Panc1 (cell line): Measurements from ENCODE around the gene SPOCK1. TPM values are rescaled to one million over a fixed set of nuclear protein-coding genes. Genes with fewer than 3 reads are reported as not detected.

ENCODE experiments used
- ATAC-seq: fragments of 200-7000 bp; cut with Tn5 transposase; 2 replicates; pipeline ENCODE4 v1.9.1; 2020; ENCODE audit warnings: mild to moderate bottlenecking, moderate library complexity
- BruUV-seq: library from RNA; stranded (reverse); fragments of 400-500 nt; replicated peaks from 2 replicates; lab custom pipeline; 2021; lab: Mats Ljungman, UMichigan
- CTCF ChIA-PET: fragments of 300-600 bp; sonication (Branson Sonifier 250); formaldehyde crosslinking; loops from one replicate; lab custom pipeline; 2022; ENCODE audit warnings: antibody characterized with exemption; lab: Charles Lee
- POLR2A ChIA-PET: fragments of 300-600 bp; sonication (Branson Sonifier 250); formaldehyde crosslinking; loops from one replicate; lab custom pipeline; 2022; ENCODE audit warnings: antibody characterized with exemption; lab: Charles Lee
- DNase-seq: peaks from one replicate; pipeline ENCODE4 v3.0.0-alpha.2; 2010; ENCODE audit warnings: low read depth, low spot score
- H3K27ac ChIP-seq: 2 replicates; pipeline ENCODE4 v1.5.1; 2011; ENCODE audit warnings: mild to moderate bottlenecking, low read length, inconsistent platforms
- H3K27me3 ChIP-seq: fragments of 200-500 bp; sonication (Bioruptor generic); 2 replicates; pipeline ENCODE4 v1.6.0; 2014; ENCODE audit warnings: low read length, inconsistent platforms; ENCODE audit not compliant: control insufficient read depth, insufficient read depth
- H3K36me3 ChIP-seq: fragments of 200-500 bp; sonication (Bioruptor generic); 2 replicates; pipeline ENCODE4 v1.5.1; 2014; ENCODE audit warnings: inconsistent platforms, mild to moderate bottlenecking, low read length, moderate library complexity; ENCODE audit not compliant: control insufficient read depth, insufficient read depth
- H3K4me1 ChIP-seq: 2 replicates; pipeline ENCODE4 v1.5.1; 2011; ENCODE audit warnings: inconsistent platforms, mild to moderate bottlenecking, low read length, moderate library complexity; ENCODE audit not compliant: control insufficient read depth, insufficient read depth
- H3K4me3 ChIP-seq, 2 experiments: 2 replicates each; pipeline ENCODE4 v1.5.1; 2011 to 2012; ENCODE audit warnings: low read depth in 2 of 2, low read length in 2 of 2, mild to moderate bottlenecking in 2 of 2, inconsistent platforms in 1 of 2, moderate library complexity in 1 of 2
- H3K9me3 ChIP-seq: fragments of 200-500 bp; sonication (Bioruptor generic); 2 replicates; pipeline ENCODE4 v1.5.1; 2014; ENCODE audit warnings: low read depth, mild to moderate bottlenecking, inconsistent platforms, low read length, moderate library complexity; ENCODE audit not compliant: control insufficient read depth, insufficient read depth
- CTCF ChIP-seq: fragments of 450-650 bp; IDR thresholded peaks from 2 replicates; pipeline ENCODE4 v1.5.1; 2017; ENCODE audit warnings: mild to moderate bottlenecking
- POLR2AphosphoS5 ChIP-seq: IDR thresholded peaks from 2 replicates; pipeline ENCODE4 v1.6.1; 2012; ENCODE audit warnings: mild to moderate bottlenecking, low read depth, low read length, moderate library complexity
- SIN3A ChIP-seq: IDR thresholded peaks from 2 replicates; pipeline ENCODE4 v1.6.1; 2012; ENCODE audit warnings: low read depth, mild to moderate bottlenecking, low read length, moderate library complexity, borderline replicate concordance; ENCODE audit not compliant: insufficient read depth
- TCF7L2 ChIP-seq: IDR thresholded peaks from 2 replicates; pipeline ENCODE4 v1.6.1; 2011; ENCODE audit warnings: mild to moderate bottlenecking, low read depth, low read length, inconsistent platforms
- in situ Hi-C: cut with HindIII; loops from 2 replicates; pipeline ENCODE4 v1.10.0; 2016; ENCODE audit warnings: low sequenced_read_pairs, low pct_unique_long_range_greater_than_20kb
- intact Hi-C: fragments of 100-400 bp; cut with micrococcal nuclease; formaldehyde crosslinking; loops from one replicate; pipeline ENCODE4 v1.10.0; 2022; ENCODE audit not compliant: unreplicated experiment
- total RNA-seq: library from RNA; stranded (reverse); gene quantifications from one replicate; pipeline ENCODE4 v1.2.1, GENCODE V29; 2021; ENCODE audit not compliant: unreplicated experiment
- TF ChIP-seq, protein P1 (sequence below), 2 experiments: IDR thresholded peaks; 2 replicates each; pipeline ENCODE4 v1.6.1; 2011 to 2012; ENCODE audit warnings: low read depth in 2 of 2, control low read depth in 1 of 2, low read length in 1 of 2, mild to moderate bottlenecking in 1 of 2, moderate library complexity in 1 of 2; ENCODE audit not compliant: insufficient read depth in 1 of 2

Gene SPOCK1
- total RNA-seq, 1 experiment from 2014 or later, result 15.6 TPM

- Histone ChIP-seq H3K27me3 (0 out of 2 replicates have a peak, but pooled peaks cover 2% of the 10 kb centered on the region), H3K4me3 (no peak overlapping the region), H3K27ac (no peak overlapping the region), H3K36me3 (no peaks in the 10 kb centered on the region), H3K9me3 (no peaks in the 10 kb centered on the region), H3K4me1 (no peaks in the 10 kb centered on the region)
- DNase-seq (no peak), ATAC-seq (no peak)
- in situ Hi-C loops, result no loop called here
- intact Hi-C loops, result no loop called here
- ChIA-PET POLR2A (no interaction called here), CTCF (no interaction called here)
- TF ChIP-seq TCF7L2 (no peak), CTCF (no peak), POLR2AphosphoS5 (no peak), SIN3A (no peak)
- TF ChIP-seq, protein P1, sequence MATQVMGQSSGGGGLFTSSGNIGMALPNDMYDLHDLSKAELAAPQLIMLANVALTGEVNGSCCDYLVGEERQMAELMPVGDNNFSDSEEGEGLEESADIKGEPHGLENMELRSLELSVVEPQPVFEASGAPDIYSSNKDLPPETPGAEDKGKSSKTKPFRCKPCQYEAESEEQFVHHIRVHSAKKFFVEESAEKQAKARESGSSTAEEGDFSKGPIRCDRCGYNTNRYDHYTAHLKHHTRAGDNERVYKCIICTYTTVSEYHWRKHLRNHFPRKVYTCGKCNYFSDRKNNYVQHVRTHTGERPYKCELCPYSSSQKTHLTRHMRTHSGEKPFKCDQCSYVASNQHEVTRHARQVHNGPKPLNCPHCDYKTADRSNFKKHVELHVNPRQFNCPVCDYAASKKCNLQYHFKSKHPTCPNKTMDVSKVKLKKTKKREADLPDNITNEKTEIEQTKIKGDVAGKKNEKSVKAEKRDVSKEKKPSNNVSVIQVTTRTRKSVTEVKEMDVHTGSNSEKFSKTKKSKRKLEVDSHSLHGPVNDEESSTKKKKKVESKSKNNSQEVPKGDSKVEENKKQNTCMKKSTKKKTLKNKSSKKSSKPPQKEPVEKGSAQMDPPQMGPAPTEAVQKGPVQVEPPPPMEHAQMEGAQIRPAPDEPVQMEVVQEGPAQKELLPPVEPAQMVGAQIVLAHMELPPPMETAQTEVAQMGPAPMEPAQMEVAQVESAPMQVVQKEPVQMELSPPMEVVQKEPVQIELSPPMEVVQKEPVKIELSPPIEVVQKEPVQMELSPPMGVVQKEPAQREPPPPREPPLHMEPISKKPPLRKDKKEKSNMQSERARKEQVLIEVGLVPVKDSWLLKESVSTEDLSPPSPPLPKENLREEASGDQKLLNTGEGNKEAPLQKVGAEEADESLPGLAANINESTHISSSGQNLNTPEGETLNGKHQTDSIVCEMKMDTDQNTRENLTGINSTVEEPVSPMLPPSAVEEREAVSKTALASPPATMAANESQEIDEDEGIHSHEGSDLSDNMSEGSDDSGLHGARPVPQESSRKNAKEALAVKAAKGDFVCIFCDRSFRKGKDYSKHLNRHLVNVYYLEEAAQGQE (IDR thresholded peaks at IDR 0.05; ENCODE audit: insufficient read depth in 1 of 2, low read depth in 2 of 2, low read length in 1 of 2), result no peak
- BruUV-seq, result no TSS peak
These were observed 406.3 kb downstream of the SPOCK1 start for GRCh38 chr5:137092831-137093230.

GRCh38 chr5:137091472-137091871 is 407.7 kb downstream of the SPOCK1 start:
- ChIA-PET CTCF (no interaction called here), POLR2A (no interaction called here)
- in situ Hi-C loops, result no loop called here
- Histone ChIP-seq H3K36me3 (no peaks in the 10 kb centered on the region), H3K27ac (no peak overlapping the region), H3K4me3 (no peak overlapping the region), H3K27me3 (0 out of 2 replicates have a peak, but pooled peaks cover 2% of the 10 kb centered on the region), H3K9me3 (no peaks in the 10 kb centered on the region), H3K4me1 (no peaks in the 10 kb centered on the region)
- intact Hi-C loops, result no loop called here
- BruUV-seq, result no TSS peak
- no peak for ATAC-seq
- TF ChIP-seq SIN3A, result no peak
- no peak for TF ChIP-seq TCF7L2
- TF ChIP-seq POLR2AphosphoS5, result no peak
- TF ChIP-seq, protein P1 (IDR thresholded peaks at IDR 0.05; ENCODE audit: insufficient read depth in 1 of 2, low read depth in 2 of 2, low read length in 1 of 2), result no peak
- TF ChIP-seq CTCF, result no peak
- DNase-seq, result no peak
